WERI-Rb-1 (cell line): ENCODE data around the gene MYO18B.

ENCODE experiments used
- DNase-seq: peaks from one replicate; pipeline ENCODE4 v3.0.0-alpha.2; 2020
- H3K27ac ChIP-seq: fragments of 250-450 bp; sonication (Bioruptor Pico); 2 replicates; pipeline ENCODE4 v1.5.1; 2020; ENCODE audit warnings: mild to moderate bottlenecking, moderate library complexity
- H3K27me3 ChIP-seq: fragments of 250-450 bp; sonication (Bioruptor Pico); 2 replicates; pipeline ENCODE4 v1.5.1; 2021; ENCODE audit warnings: mild to moderate bottlenecking, low read depth, moderate library complexity; ENCODE audit not compliant: insufficient read depth, severe bottlenecking
- H3K36me3 ChIP-seq: fragments of 250-450 bp; sonication (Bioruptor Pico); 2 replicates; pipeline ENCODE4 v1.5.1; 2020; ENCODE audit warnings: mild to moderate bottlenecking, moderate library complexity
- H3K4me3 ChIP-seq: 2 replicates; pipeline ENCODE4 v1.5.1; 2011; ENCODE audit warnings: low read depth, mild to moderate bottlenecking, control low read depth, low read length
- H3K9me3 ChIP-seq: fragments of 250-450 bp; sonication (Bioruptor Pico); 2 replicates; pipeline ENCODE4 v1.5.1; 2021; ENCODE audit warnings: mild to moderate bottlenecking, moderate library complexity; ENCODE audit not compliant: severe bottlenecking
- CTCF ChIP-seq: IDR thresholded peaks from 2 replicates; pipeline ENCODE4 v1.5.1; 2011; ENCODE audit warnings: low read depth, mild to moderate bottlenecking, control low read depth, inconsistent platforms, low read length

Gene MYO18B

GRCh38 chr22:25969286-25969685 lies 227.3 kb downstream of the MYO18B start:
- Histone ChIP-seq H3K4me3 (no peak overlapping the region), H3K36me3 (no peaks in the 10 kb centered on the region), H3K27me3 (no peaks in the 10 kb centered on the region), H3K9me3 (no peaks in the 10 kb centered on the region), H3K27ac (no peak overlapping the region)
- DNase-seq = no peak
- TF ChIP-seq CTCF = no peak

GRCh38 chr22:25969901-25970300 lies 227.9 kb downstream of the MYO18B start:
- Histone ChIP-seq H3K27ac (no peak overlapping the region), H3K4me3 (no peak overlapping the region), H3K9me3 (no peaks in the 10 kb centered on the region), H3K27me3 (no peaks in the 10 kb centered on the region), H3K36me3 (no peaks in the 10 kb centered on the region)
- no peak for DNase-seq
- no peak for TF ChIP-seq CTCF

GRCh38 chr22:25970374-25970911 lies 228.5 kb downstream of the MYO18B start:
- H3K27ac ChIP-seq = no peak overlapping the region
- H3K4me3 ChIP-seq = no peak overlapping the region
- no peaks in the 10 kb centered on the region for H3K9me3 ChIP-seq
- no peaks in the 10 kb centered on the region for H3K36me3 ChIP-seq
- no peak for DNase-seq
- no peak for TF ChIP-seq CTCF
- no peaks in the 10 kb centered on the region for H3K27me3 ChIP-seq

- no peaks in the 10 kb centered on the region for H3K36me3 ChIP-seq
- no peaks in the 10 kb centered on the region for H3K27me3 ChIP-seq
- no peak for TF ChIP-seq CTCF
- H3K27ac ChIP-seq = no peak overlapping the region
- no peak overlapping the region for H3K4me3 ChIP-seq
- DNase-seq = no peak
- H3K9me3 ChIP-seq = no peaks in the 10 kb centered on the region
Observed at GRCh38 chr22:25970999-25971811, 229.2 kb downstream of the MYO18B start.

- no peak for DNase-seq
- H3K36me3 ChIP-seq = no peaks in the 10 kb centered on the region
Observed at GRCh38 chr22:25972397-25972796, 230.4 kb downstream of the MYO18B start.

More at GRCh38 chr22:25972397-25972796, 230.4 kb downstream of the MYO18B start:
- Histone ChIP-seq H3K27me3 (no peaks in the 10 kb centered on the region), H3K27ac (no peak overlapping the region), H3K4me3 (no peak overlapping the region), H3K9me3 (no peaks in the 10 kb centered on the region)
- no peak for TF ChIP-seq CTCF
